Globus pallidus (tissue), 1 donor: Measurements from ENCODE around the gene HUNK.
"Not testable (repeated sequence)": the region's sequence is repeated elsewhere in the genome, so short reads cannot be mapped to it uniquely, and the experiment has no call there.

ENCODE experiments used
- DNase-seq: peaks from one replicate; pipeline ENCODE4 v3.0.0-alpha.2; 2015; ENCODE audit warnings: low spot score

The HUNK gene

DNA sequence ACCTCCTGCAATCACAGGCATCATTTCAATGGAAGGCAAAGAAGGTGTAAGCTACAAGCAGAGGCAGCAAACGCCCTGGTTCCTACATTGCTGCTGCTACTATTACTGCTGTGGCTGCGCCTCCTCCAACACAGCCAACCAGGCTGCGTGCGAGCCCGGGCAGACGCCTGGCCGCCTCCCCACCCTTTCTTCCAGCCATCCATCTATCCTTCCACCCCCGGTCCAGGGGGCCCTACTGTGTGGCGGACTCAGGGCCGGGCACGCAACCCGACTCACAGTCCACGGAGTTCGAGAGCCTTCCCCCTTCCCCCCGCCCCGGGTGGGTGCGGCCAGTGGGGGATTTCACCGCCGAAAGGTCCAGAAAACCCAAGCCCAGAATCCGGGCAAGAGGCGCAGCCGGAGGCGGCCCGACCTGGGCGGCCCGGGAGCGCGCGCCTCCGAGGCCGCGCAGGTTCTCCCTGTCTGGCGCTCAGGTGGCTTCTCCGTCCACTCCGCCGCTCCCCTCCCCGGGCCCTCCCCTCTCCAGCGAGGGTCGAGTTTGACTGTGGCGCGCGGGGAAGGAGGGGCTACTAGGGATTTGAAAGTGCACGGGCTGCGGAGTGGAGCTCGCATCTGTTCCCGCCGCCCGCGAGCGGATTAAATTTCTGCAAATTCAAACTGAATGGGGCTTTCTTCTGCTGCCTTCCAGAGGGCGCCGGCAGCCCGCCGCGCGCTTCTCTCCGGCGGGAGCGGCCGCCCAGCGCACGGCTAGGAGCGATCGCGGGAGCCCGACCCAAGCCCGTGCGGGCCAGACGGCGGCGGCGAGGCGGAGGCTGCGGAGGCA, at the start of gene HUNK:
HUNK (plus strand) TSS at position 569 of the 823 bp plus-strand sequence. CDS start 655 bp downstream, outside the sequence.
- no peak for DNase-seq

DNA sequence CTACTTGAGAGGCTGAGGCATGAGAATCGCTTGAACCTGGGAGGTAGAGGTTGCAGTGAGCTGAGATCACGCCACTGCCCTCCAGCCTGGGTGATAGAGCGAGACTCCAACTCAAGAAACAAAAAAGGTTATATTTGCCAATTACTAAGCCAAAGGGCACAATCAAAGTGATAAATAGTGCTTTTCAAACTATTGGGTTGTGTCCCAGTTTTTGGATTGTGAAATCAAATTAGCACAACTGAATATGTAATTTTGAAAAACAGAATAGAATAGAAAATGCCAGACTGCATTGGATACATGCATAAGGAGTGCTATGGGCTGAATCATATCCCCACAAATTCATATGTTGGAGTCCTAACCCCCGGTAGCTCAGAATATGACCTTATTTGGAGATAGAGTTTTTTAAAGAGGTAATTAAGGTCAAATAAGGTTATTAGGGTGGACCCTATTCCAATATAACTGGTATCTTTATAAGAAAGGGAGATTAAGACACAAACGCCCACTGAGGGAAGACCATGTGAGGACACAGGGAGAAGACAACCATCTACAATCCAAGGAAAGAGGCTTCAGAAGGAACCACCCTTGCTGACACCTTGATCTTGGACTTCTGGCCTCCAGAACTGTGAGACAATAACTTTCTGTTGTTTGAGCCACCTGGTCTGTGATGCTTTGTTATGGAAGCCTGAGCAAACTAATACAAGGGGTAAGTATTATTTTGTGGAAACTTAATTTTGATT, 42.9 kb upstream of the HUNK start:
- DNase-seq = no peak

DNA sequence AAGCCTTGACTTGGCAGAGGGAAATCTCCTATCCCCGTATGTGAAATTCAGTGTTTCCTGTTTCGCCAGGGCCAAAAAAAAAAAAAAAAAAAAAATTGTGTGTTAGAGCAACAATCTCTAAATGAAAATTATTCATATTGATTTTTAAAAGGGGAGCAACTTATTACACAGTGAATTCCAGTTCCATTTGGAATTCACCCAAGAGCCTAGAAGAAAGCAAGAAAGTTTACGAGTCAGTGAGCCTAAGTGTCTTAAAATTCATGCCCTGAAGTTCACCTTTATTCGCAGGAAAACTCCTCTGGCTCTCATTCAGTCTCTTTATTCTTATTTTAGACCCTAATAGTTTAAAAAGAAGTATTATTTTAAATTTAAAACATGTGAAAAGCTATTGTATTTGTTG, 42.1 kb upstream of the HUNK start:
- DNase-seq = no peak

DNA sequence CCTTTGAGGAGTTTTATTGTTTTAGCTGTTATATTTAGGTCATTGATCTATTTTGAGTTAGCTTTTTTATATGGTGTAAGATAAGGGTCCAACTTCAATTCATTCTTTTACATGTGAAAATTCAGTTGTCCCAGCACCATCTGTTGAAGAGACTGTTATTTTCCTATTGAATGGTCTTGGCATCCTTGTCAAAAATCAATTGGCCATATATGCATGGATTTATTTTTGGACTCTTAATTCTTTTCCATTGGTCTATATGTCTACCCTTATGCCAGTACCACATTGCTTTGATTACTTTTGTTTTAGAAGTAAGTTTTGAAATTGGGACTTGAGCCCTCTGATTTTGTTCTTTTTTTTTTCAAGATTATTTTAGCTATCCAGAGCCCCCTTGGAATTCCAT, 35.8 kb upstream of the HUNK start:
- DNase-seq = no peak

DNA sequence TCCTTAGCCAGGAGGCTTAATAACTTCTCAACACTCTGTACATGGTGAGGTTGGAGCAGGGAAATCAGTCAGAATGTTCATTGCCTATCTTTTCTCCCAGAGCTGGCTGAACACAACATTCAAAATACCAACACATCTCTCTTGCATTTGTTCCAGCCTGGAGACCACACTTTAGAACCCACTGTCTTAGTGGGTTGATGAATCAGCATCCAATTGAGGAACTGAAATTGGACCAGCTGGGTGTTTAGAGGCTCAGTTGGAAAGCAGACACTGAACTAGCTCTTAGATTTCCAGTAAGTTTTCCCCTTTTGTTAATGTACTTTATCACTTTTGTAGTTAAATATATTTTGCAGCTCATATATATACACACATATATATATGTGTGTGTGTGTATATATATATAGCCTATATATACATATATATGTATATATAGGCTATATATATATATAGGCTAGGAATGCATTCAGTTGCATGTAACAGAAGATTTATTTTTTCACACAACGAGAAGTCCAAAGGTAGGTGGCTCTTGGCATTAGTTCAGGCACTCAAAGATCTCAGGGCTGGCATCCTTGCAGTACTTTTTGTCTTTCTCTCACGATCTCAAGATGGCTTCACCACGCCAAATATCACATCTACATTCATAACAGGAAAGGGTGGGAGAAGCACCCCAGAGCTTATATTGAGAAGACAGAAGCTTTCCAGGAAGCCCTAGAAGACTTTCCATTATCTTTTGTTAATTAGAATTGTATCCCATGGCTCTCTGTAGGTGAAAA, 35.0 kb upstream of the HUNK start:
- peak; percentile 26 for DNase-seq

DNA sequence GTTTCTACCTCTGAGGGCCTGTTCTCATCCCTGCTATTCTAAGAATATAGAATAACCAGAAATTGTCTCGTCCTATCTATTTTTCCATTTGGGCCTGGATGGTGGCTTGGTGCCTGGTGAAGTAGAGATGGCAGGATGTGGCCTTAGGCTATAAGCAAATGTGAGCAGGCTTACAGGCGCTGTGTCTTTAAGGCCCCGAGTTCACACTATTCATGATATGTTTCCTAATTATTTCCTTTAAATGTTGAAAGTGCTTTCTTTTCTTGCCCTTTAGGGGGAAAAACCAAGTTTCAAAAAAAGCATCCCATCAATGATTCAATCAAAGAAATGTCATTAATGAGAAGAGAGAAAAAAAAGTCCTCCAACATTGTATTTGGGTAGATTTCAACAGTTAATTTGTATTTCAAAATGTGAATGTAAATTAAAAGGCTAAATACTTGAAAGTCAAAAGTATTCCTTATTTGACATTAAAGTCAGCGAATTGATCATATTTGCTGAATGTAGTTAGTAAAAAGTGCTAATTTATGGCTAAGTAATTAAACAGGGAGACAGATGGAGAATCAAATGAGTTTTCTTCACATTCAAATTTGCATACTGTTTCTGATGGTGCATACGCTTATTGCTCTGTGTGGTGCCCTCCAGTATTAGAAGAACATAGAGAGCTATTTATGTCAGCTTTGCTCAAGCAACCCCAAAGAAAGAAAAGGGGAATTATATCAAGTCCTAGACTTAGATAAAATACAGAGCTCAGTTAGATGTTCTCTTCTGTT, 34.0 kb upstream of the HUNK start:
- DNase-seq = no peak

DNA sequence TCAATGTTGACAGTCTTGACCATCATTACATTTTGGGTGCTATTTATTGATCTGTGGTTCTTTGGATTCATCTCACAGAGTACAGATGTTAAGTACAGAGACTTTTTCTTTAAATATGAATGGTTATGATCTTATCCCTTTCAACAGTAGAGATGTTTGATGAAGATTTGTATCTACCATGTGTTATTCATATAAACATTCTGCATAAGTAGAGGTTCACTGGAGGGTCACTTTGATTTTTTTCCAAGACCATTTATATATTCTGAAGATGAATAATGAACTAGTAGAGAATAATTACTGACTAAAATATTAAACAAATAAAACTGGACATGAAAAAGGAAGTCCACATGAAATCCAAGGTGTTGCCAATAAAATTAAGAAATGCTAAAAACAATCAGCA, 28.6 kb upstream of the HUNK start:
- DNase-seq = no peak

DNA sequence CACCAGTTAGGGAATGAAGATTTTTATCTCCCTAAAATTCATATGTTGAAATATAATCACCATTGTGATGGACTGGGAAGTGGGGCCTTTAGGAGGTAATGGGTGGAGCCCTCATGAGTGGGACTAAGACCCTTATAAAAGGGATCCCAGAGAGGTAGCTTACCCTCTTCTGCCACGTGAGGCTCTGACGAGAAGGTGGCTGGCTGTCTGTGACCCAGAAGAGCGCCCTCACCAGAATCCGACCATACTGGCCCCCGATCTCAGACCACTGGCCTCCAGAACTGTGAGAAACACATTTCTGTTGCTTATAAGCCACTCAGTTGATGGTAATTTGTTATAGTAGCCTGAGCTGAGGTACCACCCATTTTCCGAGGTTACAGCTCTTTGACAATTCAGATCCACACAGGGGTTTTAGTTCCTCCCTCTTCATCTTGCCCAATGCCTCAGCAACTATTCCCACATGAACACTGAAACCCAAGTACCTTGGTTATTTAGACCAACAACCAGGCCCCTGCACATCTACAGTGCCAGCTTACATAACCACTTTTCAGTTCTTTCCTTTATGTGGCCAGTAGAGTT, 27.6 kb upstream of the HUNK start:
- no peak for DNase-seq

DNA sequence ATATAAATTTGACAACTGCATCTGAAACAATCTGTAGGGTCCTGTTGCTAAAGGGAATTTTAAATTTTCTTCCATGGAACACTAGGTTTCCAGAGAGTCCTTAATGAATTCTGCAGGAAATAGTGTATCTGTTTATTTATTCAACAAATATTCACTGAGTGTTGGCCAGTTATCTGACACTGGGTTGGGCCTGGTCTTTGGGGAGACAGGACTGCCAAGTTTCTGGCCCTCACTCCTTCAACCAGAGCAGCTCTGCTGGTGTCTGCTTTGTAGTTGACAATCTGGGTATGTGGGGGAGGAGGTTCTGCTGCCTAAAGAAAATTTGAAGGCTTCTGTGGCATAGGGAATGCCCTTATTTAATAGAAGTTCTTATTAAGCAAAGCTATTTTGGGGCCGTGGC, 26.1 kb upstream of the HUNK start:
- DNase-seq = no peak

DNA sequence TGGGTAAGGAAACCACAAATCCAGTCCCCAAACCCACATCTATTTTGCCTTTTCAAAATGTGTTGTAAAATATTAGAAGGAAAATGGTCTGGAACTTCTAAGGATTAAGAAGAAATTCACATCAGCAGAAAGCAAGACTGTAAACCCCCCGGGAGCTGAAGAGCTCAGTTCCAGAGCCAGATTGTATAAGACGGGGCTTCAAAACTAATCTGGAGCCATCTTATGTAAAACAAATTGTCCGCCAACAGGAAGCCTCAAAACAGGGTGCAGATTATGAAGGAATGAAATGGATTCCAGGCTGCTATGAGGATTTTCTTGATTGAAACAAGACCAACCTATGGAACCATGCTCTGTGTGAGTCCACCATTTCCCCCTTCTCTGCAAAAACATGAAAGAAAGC, 25.1 kb upstream of the HUNK start:
- no peak for DNase-seq

DNA sequence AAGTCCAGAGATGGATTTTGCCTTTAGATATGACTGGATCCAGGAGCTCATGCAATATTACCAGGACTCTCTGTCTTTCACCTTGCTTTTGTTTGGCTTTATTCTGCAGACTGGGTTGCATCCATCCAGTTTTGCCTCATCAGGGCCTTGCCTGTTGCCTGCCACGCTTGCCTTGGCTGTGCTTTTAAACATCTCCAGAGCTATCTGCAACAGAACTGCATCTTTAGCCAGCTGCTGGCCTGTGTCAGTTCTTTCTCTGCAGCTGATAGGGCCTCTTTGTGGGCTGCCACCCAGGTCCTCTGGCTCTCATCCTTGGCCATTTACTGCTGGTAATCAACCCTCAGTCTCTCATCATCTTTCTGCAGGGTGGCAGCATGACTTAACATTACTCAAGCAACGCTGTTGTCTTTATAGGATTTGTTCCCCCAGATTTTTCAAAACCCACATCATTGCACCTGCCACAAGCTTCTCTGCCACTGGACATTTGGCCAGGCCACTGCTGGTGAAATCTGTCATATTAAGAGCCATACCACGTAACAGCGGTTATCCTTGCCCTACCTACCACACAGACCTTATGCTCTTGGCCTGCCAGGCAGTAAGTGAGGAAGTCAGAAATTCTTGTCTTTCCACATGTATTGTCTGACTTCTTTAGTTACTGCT, 24.4 kb upstream of the HUNK start:
- no peak for DNase-seq

DNA sequence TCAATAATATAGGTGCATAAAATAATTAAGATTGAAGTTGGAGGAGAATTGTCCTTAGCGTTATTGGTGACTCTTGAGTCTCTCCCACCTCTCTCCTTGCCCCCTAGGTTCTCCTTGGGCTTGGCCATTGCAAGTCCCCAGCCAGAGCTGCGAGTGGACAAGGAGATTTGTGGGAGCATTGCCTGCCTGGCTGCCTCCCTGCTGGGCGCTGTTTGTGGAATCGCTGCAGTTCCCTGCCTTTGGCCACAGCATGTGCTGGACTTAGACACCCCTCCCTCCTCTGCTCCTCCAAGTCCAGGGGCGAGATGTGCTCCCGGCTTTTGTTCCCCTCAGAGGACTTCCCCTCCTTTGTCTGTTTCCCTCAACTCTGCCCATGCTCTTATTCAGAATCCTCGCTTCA, 21.9 kb upstream of the HUNK start:
- no peak for DNase-seq

DNA sequence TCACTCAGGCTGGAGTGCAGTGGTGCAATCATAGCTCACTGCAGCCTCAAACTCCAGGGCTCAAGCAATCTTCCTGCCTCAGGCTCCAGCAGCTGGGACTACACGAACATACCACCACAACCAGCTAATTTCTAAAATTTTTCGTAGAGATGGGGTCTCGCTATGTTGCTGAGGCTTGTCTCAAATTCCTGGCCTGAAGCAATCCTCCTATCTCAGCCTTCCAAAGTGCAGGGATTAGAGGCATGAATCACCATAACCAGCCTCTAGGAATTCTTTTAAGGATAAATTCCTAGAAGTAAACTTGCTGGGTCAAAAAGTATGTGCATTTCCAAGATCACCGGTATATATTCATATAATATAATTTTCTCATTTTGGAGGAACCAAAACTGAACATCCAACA, 17.6 kb upstream of the HUNK start:
- DNase-seq = no peak

DNA sequence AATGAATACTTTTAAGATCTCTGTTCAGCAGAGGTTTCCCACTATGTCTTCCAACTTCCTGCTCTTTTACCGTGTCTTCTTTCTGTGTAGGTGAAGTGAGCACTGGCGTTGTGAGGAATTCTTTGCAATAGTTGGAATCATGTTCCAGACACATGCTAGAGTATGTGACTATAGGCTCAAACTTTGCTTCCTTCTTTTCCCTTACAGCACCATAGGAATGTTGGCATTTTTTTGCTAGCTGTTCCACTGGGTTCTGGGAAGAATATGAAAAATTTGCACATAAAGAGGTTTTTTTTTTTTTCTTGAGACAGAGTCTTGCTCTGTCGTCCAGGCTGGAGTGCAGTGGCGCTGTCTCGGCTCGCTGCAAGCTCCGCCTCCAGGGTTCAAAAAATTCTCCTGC, 15.7 kb upstream of the HUNK start:
- DNase-seq = no peak

DNA sequence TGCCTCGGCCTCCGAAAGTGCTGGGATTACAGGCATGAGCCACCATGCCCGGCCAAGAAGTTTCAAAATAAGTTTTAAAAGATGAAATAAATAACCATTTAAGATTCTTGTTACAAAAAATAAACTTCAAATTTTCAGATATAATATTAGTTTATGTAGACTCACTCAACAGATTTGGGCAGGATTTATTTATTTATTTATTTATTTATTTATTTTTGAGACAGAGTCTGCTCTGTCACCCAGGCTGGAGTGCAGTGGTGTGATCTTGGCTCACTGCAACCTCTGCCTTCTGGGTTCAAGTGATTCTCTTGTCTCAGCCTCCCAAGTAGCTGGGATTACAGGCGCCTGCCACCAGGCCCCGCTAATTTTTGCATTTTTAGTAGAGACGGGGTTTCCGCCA, 15.2 kb upstream of the HUNK start:
- DNase-seq = not testable (repeated sequence)

DNA sequence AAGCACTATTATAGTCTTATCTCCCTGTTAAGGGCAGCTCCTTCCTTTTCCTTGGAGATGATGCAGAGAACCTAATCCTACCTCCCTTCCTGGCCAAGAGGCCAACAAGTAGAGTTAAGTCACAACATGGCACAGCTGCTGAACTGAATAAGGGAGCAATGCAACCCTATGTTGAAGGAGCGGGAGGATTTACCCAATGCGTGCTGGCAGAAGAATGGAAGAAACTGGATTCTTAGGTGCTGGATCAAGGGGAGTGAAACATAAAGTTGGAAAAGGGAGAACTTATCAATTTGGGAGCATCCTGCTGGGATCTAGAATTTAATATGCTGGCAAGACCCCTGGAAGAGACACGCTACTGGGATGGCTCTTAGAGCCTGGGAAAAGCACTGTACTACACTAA, 12.0 kb upstream of the HUNK start:
- no peak for DNase-seq

DNA sequence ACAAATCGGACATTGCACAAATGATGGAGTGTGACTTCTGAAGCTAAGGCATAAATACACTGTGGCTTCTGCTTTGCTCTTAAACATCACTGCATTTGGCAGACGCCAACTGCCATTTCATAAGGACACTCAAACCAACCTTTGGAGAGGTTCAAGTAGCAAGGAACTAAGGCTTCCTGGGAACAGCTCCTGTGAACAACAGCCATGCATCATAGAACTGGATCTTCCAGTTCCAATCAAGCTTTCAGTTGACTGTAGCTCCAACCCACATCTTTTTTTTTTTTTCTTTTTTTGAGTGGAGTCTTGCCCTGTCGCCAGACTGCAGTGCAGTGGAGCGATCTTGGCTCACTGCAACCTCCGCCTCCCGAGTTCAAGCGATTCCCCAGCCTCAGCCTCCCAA, 10.7 kb upstream of the HUNK start:
- no peak for DNase-seq

DNA sequence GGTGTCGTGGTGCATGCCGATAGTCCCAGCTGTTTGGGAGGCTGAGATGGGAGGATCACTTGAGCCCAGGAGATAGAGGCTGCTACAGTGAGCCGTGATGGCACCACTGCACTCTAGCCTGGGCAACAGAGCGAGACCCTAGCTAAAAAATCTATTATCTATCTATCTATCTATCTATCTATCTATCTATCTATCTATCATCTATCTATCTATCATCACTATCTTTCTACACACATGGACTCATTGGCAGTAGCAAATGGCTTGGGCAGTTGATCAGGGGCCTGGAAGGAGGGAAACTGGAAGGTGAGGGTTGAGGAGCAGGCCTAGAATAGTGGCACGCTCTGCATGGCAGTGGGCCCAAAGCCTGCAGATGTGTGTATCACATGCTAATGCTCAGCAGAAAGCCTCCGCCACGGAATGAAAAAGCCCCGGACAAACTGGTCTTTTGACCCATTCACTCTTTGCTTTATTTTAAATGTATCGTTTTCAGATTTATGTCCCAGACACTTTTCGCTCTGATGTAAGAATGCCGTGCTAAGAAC, 7.3 kb upstream of the HUNK start:
- DNase-seq = no peak

DNA sequence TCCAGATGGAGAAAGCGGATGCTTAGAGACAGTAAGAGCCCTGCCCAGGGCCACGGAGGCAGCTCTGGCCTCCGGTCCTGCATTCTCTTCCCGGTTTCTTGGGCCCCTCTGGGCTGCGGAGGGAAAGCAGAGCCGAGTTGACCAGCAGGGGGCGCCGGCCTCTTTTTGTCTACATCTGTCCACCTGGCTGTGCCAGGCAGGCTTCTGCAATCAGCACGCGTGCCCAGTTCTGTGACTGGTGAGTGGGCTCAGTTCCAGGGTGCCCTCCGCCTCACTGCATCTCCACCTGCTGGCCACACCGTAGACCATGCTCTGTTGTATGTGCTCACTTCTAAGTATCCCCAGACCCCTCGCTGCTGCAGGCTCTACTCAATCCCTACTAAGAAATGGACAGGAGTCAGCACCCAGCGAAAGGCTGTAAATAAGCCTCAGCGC, 6.7 kb upstream of the HUNK start:
- DNase-seq = peak; percentile 80

DNA sequence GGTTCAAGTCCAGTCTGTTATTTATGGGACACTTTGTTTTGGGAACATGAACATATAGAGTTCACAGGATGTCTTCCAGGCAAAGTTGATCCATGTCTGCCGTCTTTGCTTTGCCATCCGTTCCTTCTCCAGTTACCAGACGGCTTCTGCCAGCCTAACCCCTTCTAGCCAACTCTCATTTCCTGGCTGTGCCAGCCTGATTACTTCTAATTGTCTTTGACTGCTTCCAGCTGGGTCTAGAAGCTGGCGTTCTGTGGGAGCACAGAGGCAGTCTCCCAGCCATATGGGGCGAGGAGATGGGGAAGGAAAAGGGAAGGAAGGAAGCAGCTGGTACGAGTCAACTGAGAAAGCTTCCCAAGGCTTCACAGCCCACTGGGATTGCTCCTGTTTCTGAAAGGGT, 3.1 kb upstream of the HUNK start:
- DNase-seq = no peak
